GM18505 (cell line): ENCODE results near the gene COL4A1.

Experiments used
- ATAC-seq: cut with Tn5 transposase; IDR thresholded peaks from one replicate; pipeline ENCODE4 v1.9.1; 2021; ENCODE audit not compliant: unreplicated experiment
- POLR2A ChIP-seq: IDR thresholded peaks from 4 replicates; pipeline ENCODE4 v1.6.1; 2011; ENCODE audit warnings: borderline replicate concordance; ENCODE audit not compliant: insufficient read depth, insufficient read length; ENCODE audit errors: extremely low read depth

Gene COL4A1

DNA sequence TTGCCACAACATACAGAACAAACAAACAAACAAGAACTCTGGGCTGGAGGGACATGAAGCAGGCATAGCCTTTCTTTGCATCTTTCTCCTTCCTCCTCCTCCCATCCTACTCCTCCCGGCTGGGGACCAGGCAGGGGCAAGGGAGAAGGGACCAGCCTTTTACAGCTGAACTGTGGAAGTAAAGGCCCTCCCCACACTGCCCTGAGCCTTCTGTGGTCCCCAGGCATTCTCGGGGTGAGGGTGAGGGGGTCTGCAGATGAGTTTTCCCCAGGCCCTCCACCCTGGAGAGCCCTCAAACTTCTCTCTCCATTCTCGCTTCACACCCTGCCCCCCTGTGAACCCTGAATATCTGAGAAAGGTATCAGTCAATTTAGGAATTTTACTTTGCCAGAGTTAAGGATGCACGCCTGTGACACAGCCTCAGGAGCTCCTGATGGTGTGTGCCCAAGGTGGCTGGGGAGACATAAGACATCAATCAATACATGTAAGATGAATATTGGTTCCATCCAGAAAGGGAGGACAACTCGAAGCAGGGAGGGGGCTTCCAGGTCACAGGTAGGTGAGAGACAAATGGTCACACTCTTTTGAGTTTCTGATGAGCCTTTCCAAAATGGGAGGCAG lies 170.9 kb downstream of the COL4A1 start:
- no peak for ATAC-seq
- TF ChIP-seq POLR2A, result no peak

DNA sequence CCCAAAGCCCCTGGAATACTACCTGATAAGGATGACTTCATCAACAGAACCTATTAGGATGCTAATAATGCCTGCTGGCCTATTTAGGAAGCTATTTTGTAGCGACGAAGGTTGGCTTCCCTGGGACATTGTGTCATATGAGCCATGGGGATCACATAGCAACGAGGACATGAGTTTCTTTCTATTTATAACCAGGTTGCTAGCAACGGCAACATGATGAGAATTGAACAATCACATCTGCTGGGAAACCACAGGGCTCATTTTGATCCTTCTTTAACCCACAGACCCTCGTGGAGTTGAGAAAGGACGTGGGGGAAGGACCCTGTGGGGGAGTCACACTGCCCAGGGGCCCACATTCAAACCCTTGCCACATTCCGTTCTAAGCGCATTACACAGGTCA lies 172.2 kb downstream of the COL4A1 start:
- no peak for ATAC-seq
- TF ChIP-seq POLR2A, result no peak

DNA sequence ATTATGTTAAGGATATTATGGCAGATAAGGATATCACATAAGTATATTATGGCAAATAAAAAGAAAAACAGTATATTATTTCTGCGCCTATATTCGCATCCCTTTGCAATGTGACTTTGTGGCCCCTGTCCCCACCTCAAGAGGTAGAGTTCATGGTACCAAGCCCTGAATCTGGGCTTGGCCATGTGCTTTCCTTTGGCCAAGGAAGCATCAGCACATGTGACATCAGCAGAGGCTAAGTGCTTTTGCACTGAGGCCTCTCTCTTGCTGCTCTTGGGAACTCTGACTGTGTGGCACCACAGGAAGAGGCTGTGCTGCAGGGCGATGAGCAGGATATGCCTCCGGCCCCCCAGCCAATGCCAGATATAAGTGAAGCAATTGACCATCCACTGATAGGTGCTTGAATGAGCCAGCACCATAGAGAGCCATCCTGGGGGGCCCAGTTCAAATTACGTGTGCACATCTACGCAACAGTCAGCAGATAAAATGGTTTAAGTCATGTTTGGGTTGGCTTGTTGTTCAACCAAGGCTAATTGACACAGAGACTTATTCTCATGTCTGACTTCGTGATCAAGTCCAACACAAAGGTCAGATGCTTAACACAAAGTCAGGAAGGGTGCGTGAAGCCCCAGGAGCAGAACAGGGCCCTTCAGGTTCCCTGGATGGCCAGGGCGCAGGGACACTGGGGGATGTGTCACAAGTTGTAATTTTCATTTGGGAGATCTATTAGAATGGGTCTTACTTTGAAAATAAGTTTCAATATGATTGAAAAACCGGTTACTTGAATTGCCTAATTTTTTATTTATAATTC lies 173.3 kb downstream of the COL4A1 start:
- no peak for TF ChIP-seq POLR2A
- ATAC-seq, result no peak

DNA sequence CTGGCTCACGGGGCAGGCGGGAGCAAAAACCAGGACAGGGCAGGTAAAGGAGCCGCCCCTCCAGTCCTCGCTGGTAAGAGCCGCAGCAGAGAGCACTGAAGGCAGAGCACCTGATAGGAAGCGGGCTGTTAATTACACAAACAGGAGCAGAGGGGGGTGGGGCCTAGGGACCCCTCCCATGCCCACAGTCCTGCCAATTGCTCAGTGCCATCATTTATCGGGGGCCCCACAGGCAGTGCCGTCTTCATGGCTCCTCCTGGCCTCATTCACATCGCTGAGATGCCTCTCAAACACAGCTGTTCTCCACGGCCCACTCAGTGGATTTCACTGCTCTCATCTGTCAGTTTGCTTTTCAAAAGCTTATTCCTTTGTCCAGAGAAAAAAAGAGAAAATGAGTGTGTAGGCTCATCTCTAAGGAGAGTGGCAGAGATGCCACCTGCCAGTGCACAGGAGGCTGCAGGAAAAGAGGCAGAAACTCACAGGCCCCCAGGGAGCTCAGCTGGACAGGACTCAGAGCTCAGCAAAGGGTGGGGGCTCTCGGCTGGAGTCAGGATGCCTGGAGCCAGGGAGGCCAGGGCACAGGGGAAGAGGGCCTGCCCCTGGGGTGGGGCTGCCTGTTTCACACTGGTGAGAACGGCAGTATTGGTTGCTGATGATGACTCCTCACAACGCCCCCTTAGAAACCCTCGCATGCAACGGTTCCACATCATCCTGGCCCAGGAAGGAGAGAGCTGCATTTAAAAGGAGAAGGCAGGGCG lies 174.6 kb downstream of the COL4A1 start:
- no peak for ATAC-seq
- TF ChIP-seq POLR2A, result no peak

DNA sequence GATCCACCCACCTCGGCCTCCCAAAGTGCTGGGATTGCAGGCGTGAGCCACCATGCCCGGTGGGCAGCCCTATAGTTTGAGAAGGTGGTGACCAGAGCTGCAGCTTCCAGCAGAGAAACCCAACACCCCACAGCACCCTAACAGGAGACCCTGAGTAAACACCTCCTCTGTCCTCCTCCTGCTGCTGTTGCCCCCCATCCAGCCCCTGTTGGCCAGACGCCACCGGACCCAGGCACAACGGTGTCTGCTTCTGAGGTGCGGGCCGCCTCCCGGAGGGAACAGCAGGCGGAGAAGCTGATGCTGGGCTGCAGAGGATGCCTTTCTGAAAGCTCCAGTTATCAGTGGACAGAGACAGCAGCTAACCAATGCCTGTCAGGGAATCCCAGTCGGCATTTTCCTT lies 175.5 kb downstream of the COL4A1 start:
- ATAC-seq, result no peak

DNA sequence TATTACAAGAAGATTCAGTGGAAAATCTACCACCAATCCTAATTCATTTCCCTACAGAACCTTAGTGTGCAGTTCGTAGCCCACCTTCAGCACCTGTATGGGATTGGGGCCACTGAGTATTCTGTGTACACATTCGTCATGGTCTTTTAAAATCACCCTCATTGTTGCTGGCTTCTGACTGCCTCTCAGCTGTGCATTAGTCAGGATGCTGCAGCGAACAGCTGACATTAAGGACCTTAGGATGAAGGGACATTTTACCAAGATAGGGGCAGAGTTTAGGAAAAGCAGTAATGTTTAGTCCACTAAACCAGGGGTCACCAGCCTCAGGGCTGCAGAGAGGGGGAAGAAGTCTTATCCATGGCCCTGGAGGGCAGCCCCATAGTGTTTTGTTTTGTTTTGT lies 176.5 kb downstream of the COL4A1 start:
- ATAC-seq, result no peak

More for the DNA sequence above, 175.5 kb downstream of the COL4A1 start:
- no peak for TF ChIP-seq POLR2A

DNA sequence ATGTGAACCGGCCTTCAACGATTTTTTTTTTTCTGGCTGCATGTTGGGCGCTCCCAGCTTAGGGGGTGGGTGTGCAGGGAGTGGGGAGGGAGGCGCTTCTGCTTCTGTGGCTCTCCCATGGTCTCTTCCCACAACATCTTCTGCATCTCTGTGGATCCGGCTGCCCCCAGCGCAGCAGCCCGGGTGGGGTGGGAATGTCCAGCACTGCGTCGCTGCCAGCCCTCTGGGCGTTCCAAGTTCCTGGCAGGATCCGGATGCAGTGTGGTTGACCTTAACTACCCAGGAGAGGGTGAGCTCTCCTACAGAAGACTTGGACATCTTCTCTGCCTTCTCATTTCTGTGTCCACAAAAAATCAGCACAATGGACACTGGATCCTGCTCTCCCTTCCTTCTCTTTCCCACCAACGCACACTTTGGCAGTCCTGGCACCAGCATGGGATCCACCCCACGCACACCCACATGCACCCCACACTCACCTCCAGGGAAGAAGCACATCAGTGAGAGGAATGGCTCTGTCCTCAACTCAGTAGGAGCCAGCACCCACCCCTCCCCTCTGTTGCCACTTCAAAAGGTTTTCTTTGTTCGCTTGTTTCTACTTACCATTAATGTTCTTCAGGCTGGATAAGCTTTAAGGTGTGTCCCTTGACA lies 177.3 kb downstream of the COL4A1 start:
- TF ChIP-seq POLR2A, result no peak

More for the DNA sequence above, 176.5 kb downstream of the COL4A1 start:
- TF ChIP-seq POLR2A, result no peak

DNA sequence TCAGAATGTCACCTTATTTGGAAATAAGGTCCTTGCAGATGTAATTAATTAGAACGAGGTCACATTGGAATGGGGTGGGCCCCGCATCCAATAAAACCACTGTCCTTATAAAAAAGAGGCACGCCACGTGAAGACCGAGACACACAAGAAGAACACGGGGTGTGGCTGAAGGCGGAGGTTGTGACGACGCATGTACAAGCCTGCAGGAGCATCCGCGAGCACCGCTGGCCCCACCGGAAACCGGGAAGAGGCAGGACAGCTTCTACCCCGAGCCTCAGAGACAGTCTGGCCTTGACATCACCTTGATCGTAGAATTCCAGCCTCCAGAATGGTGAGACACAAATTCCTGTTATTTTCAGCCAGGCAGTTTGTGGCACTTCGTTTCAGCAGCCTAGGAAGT lies 177.9 kb downstream of the COL4A1 start:
- no peak for TF ChIP-seq POLR2A
- ATAC-seq, result no peak

More for the DNA sequence above, 177.3 kb downstream of the COL4A1 start:
- ATAC-seq, result no peak

DNA sequence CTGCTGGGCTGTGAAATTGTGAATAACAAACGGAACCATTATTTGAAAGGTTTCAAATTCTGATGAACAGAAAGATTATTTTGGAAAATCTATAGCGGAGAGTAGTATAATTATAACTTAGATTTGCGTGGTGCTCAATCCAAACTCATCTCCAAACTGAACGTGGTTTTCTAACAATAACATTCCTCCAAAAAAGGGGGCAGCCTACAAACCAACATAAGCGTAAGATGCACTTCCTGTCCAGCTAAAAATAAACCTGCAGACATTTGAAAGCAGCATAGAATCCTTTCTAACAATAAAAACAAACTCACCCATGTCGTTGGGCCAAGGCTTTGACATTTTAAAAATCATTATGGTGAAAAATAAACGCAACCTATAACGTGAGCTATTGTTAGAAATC lies 178.4 kb downstream of the COL4A1 start:
- ATAC-seq, result no peak
- TF ChIP-seq POLR2A, result no peak

DNA sequence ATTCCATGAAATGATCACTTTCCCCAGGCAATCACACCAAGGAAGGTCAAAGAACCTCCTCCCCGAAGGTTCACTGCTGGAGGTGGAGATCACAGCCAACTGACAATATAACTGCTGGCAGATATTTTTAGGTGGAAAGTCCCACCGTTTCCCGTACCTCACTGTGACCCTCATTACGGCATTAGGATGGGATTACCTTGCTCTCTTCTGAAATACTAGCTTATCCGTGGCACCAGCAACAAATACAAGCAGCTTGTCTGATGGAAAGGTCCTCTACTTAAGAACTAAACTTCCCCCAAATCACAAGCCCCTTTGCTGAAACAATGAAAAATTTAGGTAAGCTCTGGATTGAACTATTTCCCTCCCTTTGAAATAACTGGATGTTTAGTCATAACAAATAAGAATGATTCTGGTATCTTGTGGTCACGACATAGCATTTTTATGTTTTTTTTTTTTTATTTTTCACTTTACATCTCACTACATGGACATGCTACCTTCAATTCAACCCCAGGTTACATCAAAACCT lies 178.9 kb downstream of the COL4A1 start:
- ATAC-seq, result no peak
- TF ChIP-seq POLR2A, result no peak

DNA sequence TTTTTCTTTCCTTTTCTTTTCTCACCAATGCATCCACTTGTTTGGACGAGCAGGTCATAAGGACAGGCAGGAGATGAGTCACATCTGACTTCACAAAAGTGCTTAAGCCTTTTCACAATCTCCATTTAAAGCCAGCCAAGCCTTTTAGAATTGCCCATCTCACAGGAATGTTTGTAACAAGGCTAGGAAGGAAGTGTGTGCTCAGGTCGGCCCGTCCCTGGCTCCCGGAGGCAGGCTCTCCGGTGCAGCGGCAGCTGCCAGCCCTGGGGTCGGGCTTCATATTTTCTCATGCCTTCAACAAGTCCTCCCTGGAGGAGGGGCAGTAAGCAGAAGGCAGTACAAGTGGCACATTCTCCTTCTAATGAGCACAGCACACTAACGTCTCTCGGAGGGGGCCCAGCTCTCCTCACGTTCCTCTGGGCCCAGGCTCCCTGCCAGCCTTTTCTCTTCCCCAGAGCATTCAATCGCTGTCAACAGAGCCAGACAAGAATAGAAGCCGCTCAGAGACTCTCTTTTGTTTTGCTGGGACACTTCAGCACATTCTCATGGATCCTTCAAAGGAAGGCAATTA lies 180.5 kb downstream of the COL4A1 start:
- no peak for ATAC-seq
- TF ChIP-seq POLR2A, result no peak

DNA sequence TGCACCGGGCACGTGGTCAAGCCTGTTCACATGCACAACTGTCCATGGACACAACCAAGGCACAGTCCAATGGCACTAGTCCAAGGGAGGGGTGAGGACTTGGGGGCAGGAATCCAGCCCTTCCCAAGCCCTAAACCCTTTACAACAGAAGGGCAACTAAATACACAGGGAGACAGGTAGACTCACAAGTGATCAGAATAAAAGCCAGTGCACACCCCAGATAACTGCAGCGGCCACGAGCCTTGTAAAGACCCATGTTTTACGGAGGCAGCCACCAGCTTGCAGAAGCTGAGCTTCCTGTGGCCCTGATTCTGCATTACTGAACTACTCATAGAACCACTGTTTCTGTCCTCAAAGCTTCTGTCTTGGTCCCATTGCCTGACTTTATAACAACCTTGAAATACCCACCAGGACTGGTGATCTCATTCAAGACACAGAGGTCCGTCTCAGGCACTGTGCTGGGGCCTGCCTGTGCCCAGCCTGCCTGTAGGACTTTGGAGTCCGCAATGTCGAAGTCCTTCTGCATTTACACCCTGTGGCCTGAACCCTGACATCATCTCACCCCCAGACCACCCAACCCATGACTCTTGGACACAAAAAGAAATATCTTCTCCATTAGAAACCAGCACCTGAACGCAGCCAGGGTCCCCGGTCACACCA lies 181.2 kb downstream of the COL4A1 start:
- ATAC-seq, result no peak

More for the DNA sequence above, 181.2 kb downstream of the COL4A1 start:
- TF ChIP-seq POLR2A, result no peak
